Activated naive CD8-positive, alpha-beta T cell treated with anti-CD3 and anti-CD28 coated beads, Interleukin-2, amount 50 U/mL, for 24 hours (primary cell): ENCODE data around the gene GPHN.
"Not testable (repeated sequence)": the region's sequence is repeated elsewhere in the genome, so short reads cannot be mapped to it uniquely, and the experiment has no call there.

Experiments used
- ATAC-seq: fragments of 150-1000 bp; cut with Tn5 transposase; one replicate; pipeline ENCODE4 v1.10.0; 2021
- DNase-seq: peaks from one replicate; pipeline ENCODE4 v3.0.0; 2021
- H3K27ac Mint-ChIP-seq: one replicate; pipeline ENCODE4 v1.8.0; 2021; ENCODE audit warnings: mild to moderate bottlenecking, mixed read lengths
- H3K27me3 Mint-ChIP-seq: one replicate; pipeline ENCODE4 v1.8.0; 2021; ENCODE audit warnings: mixed read lengths
- H3K36me3 Mint-ChIP-seq: one replicate; pipeline ENCODE4 v1.8.0; 2021; ENCODE audit warnings: low read depth, mixed read lengths
- H3K4me1 Mint-ChIP-seq: one replicate; pipeline ENCODE4 v1.8.0; 2021; ENCODE audit warnings: mixed read lengths
- H3K4me3 Mint-ChIP-seq: one replicate; pipeline ENCODE4 v1.8.0; 2021; ENCODE audit warnings: mild to moderate bottlenecking, moderate library complexity, mixed read lengths
- H3K9me3 Mint-ChIP-seq: one replicate; pipeline ENCODE4 v1.8.0; 2021; ENCODE audit warnings: mixed read lengths

Gene GPHN

DNA sequence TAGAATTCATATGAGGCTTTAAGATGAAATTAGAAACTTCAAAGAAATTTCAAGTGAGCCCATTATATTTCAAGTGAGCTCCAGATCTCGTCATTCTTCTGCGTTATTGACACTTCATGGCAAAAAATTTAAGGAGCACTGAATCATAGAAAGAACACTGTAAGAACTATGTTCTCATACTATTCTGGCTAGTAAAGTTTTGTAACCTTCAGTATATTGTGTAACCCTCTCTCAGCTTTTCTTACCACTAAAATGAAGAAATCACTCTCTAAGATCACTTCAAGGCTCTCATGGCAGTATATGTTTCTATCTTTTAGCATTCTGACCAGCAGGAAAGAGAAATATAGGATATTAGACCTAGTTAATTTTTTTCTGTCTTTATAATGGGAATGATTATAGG lies 6.3 kb downstream of the GPHN start:
- H3K36me3 Mint-ChIP-seq: no peaks in the 10 kb centered on the region
- DNase-seq (no peak), ATAC-seq (no peak)
- H3K4me3 Mint-ChIP-seq: no peak overlapping the region
- H3K27me3 Mint-ChIP-seq: peaks cover 19% of the 10 kb centered on the region
- H3K4me1 Mint-ChIP-seq: peaks cover 31% of the 10 kb centered on the region
- H3K27ac Mint-ChIP-seq: no peak overlapping the region
- no peaks in the 10 kb centered on the region for H3K9me3 Mint-ChIP-seq

DNA sequence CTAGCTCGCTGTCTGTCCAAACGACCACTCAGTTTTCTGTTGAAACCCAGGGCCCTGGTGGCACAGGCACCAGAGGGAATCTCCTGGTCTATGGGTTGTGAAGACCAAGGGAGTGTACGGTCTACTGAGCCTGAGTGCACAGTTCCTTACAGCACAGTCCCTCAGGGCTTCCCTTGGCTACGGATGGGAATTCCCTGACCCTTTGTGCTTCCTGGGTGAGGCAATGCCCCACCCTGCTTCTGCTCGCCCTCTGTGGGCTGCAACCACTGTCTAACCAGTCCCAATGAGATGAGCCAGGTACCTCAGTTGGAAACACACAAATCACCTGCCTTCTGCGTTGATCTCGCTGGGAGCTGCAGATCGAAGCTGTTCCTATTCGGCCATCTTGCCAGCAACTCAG lies 22.6 kb downstream of the GPHN start:
- DNase-seq (no peak), ATAC-seq (no peak)
- no peak overlapping the region for H3K4me3 Mint-ChIP-seq
- H3K36me3 Mint-ChIP-seq: peaks cover 6% of the 10 kb centered on the region
- H3K4me1 Mint-ChIP-seq: peaks cover 11% of the 10 kb centered on the region
- peaks cover 4% of the 10 kb centered on the region for H3K9me3 Mint-ChIP-seq
- H3K27me3 Mint-ChIP-seq: no peaks in the 10 kb centered on the region
- no peak overlapping the region for H3K27ac Mint-ChIP-seq

DNA sequence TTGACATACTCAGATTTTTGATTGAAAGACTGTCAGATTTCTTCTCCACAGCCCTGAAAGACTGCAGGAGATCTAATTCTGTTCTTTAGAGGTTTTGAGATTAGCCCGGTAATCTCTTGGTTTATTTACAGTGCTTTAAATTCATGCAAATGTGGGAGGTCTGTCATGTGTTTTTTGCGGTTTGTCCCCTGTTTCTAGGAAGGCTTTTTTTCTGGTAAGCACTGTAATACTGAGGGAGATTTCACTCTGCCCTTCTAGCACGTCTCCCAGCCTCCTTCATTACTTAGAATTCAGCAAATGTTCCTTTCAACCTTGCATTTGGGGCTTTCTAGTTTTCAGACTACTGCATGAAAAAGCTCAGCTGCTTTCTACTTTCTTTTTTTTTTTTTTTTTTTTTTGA lies 31.1 kb downstream of the GPHN start:
- Mint-ChIP-seq H3K4me3 (no peak overlapping the region), H3K4me1 (peaks cover 6% of the 10 kb centered on the region), H3K9me3 (no peaks in the 10 kb centered on the region), H3K27me3 (no peaks in the 10 kb centered on the region), H3K36me3 (peaks cover 1% of the 10 kb centered on the region), H3K27ac (no peak overlapping the region)
- ATAC-seq (no peak), DNase-seq (no peak)

DNA sequence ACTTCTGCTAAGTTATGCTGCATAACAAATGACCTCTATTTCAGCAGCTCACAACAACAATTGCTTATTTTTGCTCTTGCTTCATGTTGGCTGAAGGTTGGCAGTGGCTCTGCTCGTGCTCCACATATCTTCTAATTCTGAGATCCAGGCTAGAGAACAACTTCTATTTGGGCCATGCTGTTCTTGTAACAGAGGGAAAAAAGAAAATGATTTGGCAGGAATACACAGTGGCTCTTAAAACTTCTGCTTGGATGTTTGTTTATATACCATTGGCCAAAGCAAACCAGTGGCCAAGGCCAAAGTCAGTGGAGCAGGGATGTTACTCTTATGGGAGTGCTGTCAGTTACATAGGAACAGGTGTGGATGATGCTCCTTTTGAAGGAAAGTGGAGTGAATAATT lies 32.1 kb downstream of the GPHN start:
- no peak for DNase-seq
- ATAC-seq: no peak
- H3K9me3 Mint-ChIP-seq: no peaks in the 10 kb centered on the region
- H3K4me3 Mint-ChIP-seq: no peak overlapping the region
- H3K27me3 Mint-ChIP-seq: no peaks in the 10 kb centered on the region
- no peak overlapping the region for H3K27ac Mint-ChIP-seq
- H3K4me1 Mint-ChIP-seq: peaks cover 6% of the 10 kb centered on the region
- H3K36me3 Mint-ChIP-seq: peaks cover 1% of the 10 kb centered on the region

DNA sequence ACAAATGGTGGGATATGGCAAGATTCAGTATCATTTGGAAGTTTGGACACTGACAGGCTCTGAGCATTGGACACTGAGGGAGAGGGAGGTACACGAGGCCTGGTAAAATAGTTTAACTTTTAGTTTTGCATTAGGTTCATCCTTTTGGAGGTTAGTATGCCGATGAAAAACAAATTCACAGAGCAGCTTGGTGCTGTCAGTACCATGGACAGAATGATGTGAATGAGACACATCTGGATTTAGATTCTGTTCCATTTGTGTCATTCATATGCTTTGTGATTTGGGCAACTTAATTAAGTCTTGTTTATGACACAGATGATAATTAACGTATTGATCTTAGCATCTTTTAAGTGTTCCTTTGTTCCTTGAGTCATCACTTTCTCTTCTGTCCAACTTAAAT lies 33.7 kb downstream of the GPHN start:
- H3K4me3 Mint-ChIP-seq: no peak overlapping the region
- no peaks in the 10 kb centered on the region for H3K27me3 Mint-ChIP-seq
- H3K9me3 Mint-ChIP-seq: no peaks in the 10 kb centered on the region
- DNase-seq: no peak
- peaks cover 1% of the 10 kb centered on the region for H3K36me3 Mint-ChIP-seq
- no peak for ATAC-seq
- no peak overlapping the region for H3K27ac Mint-ChIP-seq
- peaks cover 4% of the 10 kb centered on the region for H3K4me1 Mint-ChIP-seq

DNA sequence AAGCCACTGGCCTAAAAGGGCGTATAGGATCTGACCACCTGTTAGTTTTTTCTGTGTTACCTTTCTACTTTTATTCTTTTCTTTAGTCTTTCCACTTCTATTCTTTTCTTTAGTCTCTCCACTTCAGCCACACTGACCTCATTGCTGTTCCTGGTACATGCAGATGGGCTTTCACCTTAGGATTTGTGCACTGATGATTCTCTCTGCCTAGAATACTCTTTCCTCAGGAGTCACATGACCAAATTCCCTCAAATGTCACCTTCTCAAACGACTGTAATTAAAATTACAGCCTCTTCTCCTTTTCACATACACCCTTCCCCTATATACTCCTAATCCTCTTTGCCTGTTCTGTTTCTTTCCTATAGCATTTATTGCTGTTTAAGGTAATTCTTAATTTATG lies 36.0 kb downstream of the GPHN start:
- no peak for DNase-seq
- ATAC-seq: no peak
- no peak overlapping the region for H3K4me3 Mint-ChIP-seq

DNA sequence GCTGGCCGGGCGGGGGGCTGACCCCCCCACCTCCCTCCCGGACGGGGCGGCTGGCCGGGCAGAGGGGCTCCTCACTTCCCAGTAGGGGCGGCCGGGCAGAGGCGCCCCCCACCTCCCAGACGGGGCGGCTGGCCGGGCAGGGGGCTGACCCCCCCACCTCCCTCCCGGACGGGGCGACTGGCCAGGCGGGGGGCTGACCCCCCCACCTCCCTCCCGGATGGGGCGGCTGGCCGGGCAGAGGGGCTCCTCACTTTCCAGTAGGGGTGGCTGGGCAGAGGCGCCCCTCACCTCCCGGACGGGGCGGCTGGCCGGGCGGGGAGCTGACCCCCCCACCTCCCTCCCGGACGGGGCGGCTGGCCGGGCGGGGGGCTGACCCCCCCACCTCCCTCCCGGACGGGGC lies 37.2 kb downstream of the GPHN start:
- not testable (repeated sequence) for H3K9me3 Mint-ChIP-seq, H3K27me3 Mint-ChIP-seq, ATAC-seq, H3K36me3 Mint-ChIP-seq, H3K27ac Mint-ChIP-seq, H3K4me3 Mint-ChIP-seq, DNase-seq, H3K4me1 Mint-ChIP-seq

More for the DNA sequence above, 36.0 kb downstream of the GPHN start:
- Mint-ChIP-seq H3K36me3 (peaks cover 3% of the 10 kb centered on the region), H3K27ac (no peak overlapping the region), H3K9me3 (no peaks in the 10 kb centered on the region), H3K4me1 (peaks cover 2% of the 10 kb centered on the region), H3K27me3 (no peaks in the 10 kb centered on the region)

DNA sequence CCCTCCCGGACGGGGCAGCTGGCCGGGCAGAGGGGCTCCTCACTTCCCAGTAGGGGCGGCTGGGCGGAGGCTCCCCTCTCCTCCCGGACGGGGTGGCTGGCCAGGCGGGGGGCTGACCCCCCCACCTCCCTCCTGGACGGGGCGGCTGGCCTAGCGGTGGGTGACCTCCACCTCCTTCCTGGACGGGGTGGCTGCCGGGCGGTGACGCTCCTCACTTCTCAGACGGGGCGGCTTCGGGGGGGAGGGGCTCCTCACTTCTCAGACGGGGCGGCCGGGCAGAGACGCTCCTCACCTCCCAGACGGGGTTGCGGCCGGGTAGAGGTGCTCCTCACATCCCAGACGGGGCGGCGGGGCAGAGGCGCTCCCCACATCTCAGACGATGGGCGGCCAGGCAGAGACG lies 37.8 kb downstream of the GPHN start:
- not testable (repeated sequence) for H3K4me3 Mint-ChIP-seq, H3K27me3 Mint-ChIP-seq, H3K9me3 Mint-ChIP-seq, H3K36me3 Mint-ChIP-seq, DNase-seq, H3K27ac Mint-ChIP-seq, ATAC-seq, H3K4me1 Mint-ChIP-seq

DNA sequence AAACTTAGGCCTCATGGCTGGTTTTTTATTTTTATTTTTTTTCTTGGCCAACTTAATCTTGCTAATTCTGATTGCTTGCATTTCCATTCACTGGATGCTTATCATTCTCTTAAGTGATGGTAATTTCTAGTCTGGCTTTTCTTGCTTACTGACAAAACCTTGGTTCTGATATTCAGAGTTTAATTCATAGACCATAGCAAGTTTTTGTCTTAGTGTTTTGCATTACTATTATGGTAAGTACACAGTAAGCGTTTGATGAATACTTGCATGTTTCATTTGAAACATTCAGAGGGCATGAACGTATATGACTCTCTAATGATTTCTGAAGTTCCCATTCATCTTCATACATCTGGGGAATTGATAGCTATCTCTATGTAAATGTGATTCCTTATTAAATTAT lies 55.8 kb downstream of the GPHN start:
- peaks cover 6% of the 10 kb centered on the region for H3K4me1 Mint-ChIP-seq
- H3K27me3 Mint-ChIP-seq: no peaks in the 10 kb centered on the region
- no peak overlapping the region for H3K4me3 Mint-ChIP-seq
- no peak for DNase-seq
- peaks cover 5% of the 10 kb centered on the region for H3K36me3 Mint-ChIP-seq
- no peaks in the 10 kb centered on the region for H3K9me3 Mint-ChIP-seq
- no peak for ATAC-seq
- H3K27ac Mint-ChIP-seq: no peak overlapping the region

DNA sequence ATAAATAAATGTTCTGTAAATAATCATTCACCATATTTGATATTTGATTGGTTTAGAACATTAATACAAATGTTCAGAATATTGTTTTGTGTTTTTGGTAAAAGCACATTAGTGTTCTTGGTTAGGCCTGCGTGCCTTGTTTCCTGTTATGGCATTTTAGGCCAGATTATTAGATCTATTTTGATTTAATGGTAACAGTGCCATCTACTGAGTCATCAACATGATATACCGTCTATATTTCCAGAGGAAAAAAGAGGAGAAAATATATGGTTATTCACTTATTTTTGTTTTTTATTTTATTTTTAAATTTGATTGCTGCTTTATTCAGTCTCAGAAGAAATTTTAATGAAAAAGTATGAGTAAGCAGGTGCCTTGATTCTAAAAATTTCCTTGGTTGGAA lies 60.3 kb downstream of the GPHN start:
- Mint-ChIP-seq H3K4me3 (no peak overlapping the region), H3K27ac (no peak overlapping the region), H3K9me3 (peaks cover 26% of the 10 kb centered on the region), H3K36me3 (peaks cover 16% of the 10 kb centered on the region), H3K27me3 (no peaks in the 10 kb centered on the region), H3K4me1 (peaks cover 10% of the 10 kb centered on the region)
- DNase-seq (no peak), ATAC-seq (no peak)

DNA sequence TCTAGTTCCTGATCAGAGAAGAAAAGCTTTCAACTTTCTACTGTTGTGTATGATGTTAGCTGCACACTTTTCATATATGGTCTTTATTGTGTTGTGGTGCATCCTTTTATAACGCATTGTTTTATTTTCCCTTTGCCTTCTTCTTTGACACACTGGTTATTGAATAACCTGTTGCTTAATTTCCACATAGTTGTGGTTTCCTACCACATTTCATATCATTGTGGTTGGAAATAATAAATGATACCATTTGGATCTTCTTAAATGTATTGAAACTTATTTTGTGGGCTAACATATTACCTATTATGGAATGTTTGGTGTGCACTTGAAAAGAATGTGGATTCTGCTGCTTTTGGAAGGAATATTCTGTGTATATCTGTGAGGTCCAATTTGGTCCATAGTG lies 64.9 kb downstream of the GPHN start:
- H3K36me3 Mint-ChIP-seq: peaks cover 35% of the 10 kb centered on the region
- H3K4me3 Mint-ChIP-seq: no peak overlapping the region
- DNase-seq (no peak), ATAC-seq (no peak)
- no peak overlapping the region for H3K27ac Mint-ChIP-seq
- peaks cover 7% of the 10 kb centered on the region for H3K4me1 Mint-ChIP-seq
- H3K9me3 Mint-ChIP-seq: peaks cover 46% of the 10 kb centered on the region
- no peaks in the 10 kb centered on the region for H3K27me3 Mint-ChIP-seq

DNA sequence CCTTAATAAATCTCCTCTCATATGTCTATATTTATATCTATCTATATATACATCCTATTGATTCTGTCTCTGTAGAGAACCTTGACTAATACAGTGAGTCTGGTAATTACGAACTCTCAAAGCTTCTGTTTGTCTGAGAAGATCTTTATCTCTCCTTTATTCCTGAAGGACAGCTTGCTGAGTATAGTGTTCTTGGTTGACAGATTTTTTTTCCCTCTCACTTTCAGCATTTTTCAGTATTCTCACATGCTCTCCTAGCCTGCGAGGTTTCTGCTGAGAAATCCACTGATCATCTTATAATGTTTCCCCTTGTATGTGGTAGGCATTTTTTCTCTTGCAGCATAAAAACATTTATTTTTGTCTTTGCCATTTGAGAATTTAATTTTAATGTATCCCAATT lies 67.1 kb downstream of the GPHN start:
- no peak for ATAC-seq
- peaks cover 62% of the 10 kb centered on the region for H3K9me3 Mint-ChIP-seq
- H3K36me3 Mint-ChIP-seq: peaks cover 39% of the 10 kb centered on the region
- no peak for DNase-seq
- no peak overlapping the region for H3K4me3 Mint-ChIP-seq
- H3K27ac Mint-ChIP-seq: no peak overlapping the region
- no peaks in the 10 kb centered on the region for H3K27me3 Mint-ChIP-seq
- peaks cover 9% of the 10 kb centered on the region for H3K4me1 Mint-ChIP-seq

DNA sequence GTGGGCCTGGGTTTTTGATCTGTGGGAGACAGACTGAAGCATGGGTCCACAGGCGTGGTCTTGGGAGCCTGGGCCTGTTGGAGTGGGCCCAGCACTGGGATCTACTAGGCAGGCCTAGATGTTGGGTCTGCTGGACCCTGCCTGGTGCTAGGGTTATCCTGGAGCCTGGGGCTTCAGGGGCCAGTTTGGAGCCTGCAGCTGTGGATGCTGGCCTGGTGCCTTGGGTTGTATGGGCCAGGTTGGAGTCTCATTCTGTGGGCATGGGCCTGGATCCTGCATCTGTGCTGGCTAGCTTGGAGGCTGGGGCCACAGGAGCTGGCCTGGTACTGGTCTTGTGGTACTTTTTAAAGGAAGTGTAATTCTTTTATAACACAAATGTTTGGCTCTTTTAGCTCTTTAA lies 68.0 kb downstream of the GPHN start:
- no peak overlapping the region for H3K27ac Mint-ChIP-seq
- peaks cover 9% of the 10 kb centered on the region for H3K4me1 Mint-ChIP-seq
- no peak overlapping the region for H3K4me3 Mint-ChIP-seq
- H3K27me3 Mint-ChIP-seq: no peaks in the 10 kb centered on the region
- H3K36me3 Mint-ChIP-seq: peaks cover 35% of the 10 kb centered on the region
- peaks cover 62% of the 10 kb centered on the region for H3K9me3 Mint-ChIP-seq
- DNase-seq (no peak), ATAC-seq (no peak)

DNA sequence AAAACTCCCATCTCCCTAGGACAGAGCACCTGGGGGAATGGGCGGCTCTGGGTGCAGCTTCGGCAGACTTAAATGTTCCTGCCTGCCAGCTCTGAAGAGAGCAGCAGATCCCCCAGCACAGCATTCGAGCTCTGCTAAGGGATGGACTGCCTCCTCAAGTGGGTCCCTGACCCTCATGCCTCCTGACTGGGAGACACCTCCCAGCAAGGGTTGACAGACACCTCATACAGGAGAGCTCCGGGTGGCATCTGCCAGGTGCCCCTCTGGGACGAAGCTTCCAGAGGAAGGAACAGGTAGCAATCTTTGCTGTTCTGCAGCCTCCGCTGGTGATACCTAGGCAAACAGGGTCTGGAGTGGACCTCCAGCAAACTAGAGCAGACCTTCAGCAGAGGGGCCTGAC lies 79.8 kb downstream of the GPHN start:
- Mint-ChIP-seq H3K9me3 (peaks cover 56% of the 10 kb centered on the region), H3K4me1 (peaks cover 10% of the 10 kb centered on the region)
- not testable (repeated sequence) for DNase-seq, ATAC-seq, H3K27ac Mint-ChIP-seq, H3K27me3 Mint-ChIP-seq, H3K4me3 Mint-ChIP-seq, H3K36me3 Mint-ChIP-seq

DNA sequence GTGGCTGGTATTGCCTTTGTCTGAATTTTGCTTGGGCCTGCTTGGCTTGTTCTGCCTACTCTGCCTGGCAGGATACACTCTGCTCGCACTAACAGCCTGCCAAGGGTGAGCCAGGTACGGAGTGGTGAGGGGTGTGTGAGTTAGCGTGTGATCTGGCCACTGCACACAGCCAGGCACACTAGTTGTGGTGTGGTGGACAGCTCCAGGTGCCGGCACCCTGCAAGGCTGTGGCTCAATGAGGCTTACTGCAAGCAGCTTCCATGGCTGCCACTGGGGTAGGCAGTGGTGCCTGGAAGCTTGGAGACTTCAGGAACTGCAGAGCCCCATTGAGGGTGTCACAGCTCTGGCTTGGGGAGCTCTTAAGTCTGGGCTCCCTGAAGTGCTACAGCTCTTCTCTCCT lies 87.4 kb downstream of the GPHN start:
- peaks cover 10% of the 10 kb centered on the region for H3K4me1 Mint-ChIP-seq
- no peak overlapping the region for H3K4me3 Mint-ChIP-seq
- ATAC-seq: no peak
- peaks cover 8% of the 10 kb centered on the region for H3K36me3 Mint-ChIP-seq
- peaks cover 38% of the 10 kb centered on the region for H3K9me3 Mint-ChIP-seq
- DNase-seq: no peak
- H3K27me3 Mint-ChIP-seq: no peaks in the 10 kb centered on the region
- H3K27ac Mint-ChIP-seq: no peak overlapping the region

DNA sequence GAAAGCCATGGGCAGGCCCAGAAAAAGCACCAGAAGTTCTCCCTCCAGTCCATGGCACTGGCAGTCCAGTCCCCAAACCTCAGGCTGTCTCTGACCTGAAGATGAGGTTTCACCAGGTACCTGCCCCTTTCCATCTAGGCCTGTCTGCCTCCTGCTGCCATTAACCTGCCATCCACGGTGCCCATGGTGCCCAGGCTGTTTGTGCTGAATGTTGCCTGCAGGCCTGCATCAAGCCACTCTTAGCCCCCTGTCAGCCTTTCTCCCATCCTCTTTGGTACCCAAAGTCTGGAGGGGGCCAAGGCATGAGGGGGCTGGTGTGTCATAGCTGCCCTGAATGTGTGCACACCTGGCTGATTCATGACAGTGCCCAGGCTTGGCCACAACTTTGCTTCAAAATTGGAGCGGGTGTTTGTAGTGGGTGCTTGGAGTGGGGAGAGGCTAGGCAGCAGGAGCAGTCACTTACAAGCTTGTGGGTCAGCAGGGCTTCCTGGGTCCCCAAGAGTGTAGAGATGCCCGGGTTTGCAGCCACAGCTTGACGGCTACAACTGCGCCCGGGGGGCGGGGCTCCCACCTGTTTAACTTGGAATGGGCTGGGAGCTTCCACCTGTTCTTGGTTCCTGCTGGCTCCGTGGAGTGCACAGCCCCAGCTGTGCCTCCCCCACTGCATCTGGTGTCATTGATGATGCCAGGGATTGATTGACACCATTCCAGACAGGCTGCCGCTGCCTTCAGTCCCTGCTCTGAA lies 88.5 kb downstream of the GPHN start:
- Mint-ChIP-seq H3K4me1 (peaks cover 14% of the 10 kb centered on the region), H3K4me3 (no peak overlapping the region), H3K9me3 (peaks cover 30% of the 10 kb centered on the region), H3K27ac (no peak overlapping the region), H3K36me3 (peaks cover 11% of the 10 kb centered on the region), H3K27me3 (no peaks in the 10 kb centered on the region)
- DNase-seq: no peak
- ATAC-seq: no peak
